OCI-LY3 (cell line): ENCODE measurements around the gene S100A10.

ENCODE experiments used
- H2AFZ ChIP-seq: fragments of 200-600, 300-600 bp; shearing (Covaris generic); 2 replicates; pipeline ENCODE4 v1.6.0; 2014; ENCODE audit warnings: antibody characterized with exemption, low read depth, low read length
- H3K27ac ChIP-seq: fragments of 200-600, 300-600 bp; sonication (generic); 2 replicates; pipeline ENCODE4 v1.5.1; 2014; ENCODE audit warnings: mild to moderate bottlenecking, low read length, moderate library complexity, mixed read lengths
- H3K27me3 ChIP-seq: fragments of 200-600, 300-600 bp; sonication (generic); 2 replicates; pipeline ENCODE4 v1.6.1; 2014; ENCODE audit warnings: low read depth, low read length, mixed read lengths
- H3K36me3 ChIP-seq: fragments of 200-600, 300-600 bp; sonication (generic); replicated peaks from 2 replicates; pipeline ENCODE3; 2014; ENCODE audit warnings: low read depth, low read length, mixed read lengths
- H3K4me1 ChIP-seq: fragments of 300-600, 200-600 bp; sonication (generic); 2 replicates; pipeline ENCODE4 v1.6.1; 2014; ENCODE audit warnings: low read length, mixed read lengths
- H3K4me2 ChIP-seq: fragments of 200-600, 300-600 bp; sonication (generic); 2 replicates; pipeline ENCODE4 v1.6.1; 2014; ENCODE audit warnings: low read length, mixed read lengths
- H3K4me3 ChIP-seq: fragments of 300-600, 200-600 bp; sonication (generic); 2 replicates; pipeline ENCODE4 v1.5.1; 2014; ENCODE audit warnings: antibody characterized with exemption, mild to moderate bottlenecking, low read length, moderate library complexity
- H3K79me2 ChIP-seq: fragments of 300-600, 200-600 bp; shearing (Covaris generic); 2 replicates; pipeline ENCODE4 v1.6.1; 2014; ENCODE audit warnings: mild to moderate bottlenecking, low read length, mixed read lengths
- H3K9ac ChIP-seq: fragments of 300-600, 200-600 bp; shearing (Covaris generic); 2 replicates; pipeline ENCODE4 v1.6.0; 2014; ENCODE audit warnings: mild to moderate bottlenecking, low read length, moderate library complexity
- H3K9me3 ChIP-seq: fragments of 200-600, 300-600 bp; shearing (Covaris generic); 2 replicates; pipeline ENCODE4 v1.6.1; 2014; ENCODE audit warnings: low read length, mixed read lengths; ENCODE audit not compliant: insufficient read depth
- H4K20me1 ChIP-seq: fragments of 200-600, 300-600 bp; sonication (generic); 2 replicates; pipeline ENCODE4 v1.6.1; 2016; ENCODE audit warnings: low read length, mixed read lengths; ENCODE audit not compliant: insufficient read depth
- EZH2phosphoT487 ChIP-seq: fragments of 200-600 bp; shearing (Covaris generic); IDR thresholded peaks from 2 replicates; pipeline ENCODE4 v1.6.1; 2018; ENCODE audit warnings: antibody characterized with exemption, mixed run types, low read depth
- TF ChIP-seq, protein P1 (sequence below): fragments of 200-600, 300-600 bp; sonication (generic); IDR thresholded peaks from 2 replicates; pipeline ENCODE4 v1.5.1; 2014; ENCODE audit warnings: antibody characterized with exemption, low read length, low read depth

Gene S100A10

DNA sequence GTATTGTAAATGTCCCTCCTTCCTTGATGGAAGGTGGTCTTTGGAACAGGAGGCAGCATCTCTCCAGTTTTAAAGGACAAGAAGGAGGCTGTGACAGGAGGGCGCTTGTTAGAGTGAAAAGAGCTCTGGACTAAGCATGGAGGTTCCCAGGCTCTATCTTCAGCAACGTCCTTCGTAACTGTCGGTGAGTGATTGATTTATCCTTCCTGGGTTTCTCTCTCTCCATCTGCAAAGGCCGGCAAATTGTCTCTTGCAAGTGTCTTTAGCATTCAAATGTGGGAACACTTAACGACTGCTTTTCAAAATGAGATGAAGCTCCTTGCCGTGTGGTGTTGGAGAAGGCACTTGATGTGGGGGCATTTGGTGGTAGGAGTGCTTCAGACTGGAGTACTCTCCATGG lies 27.9 kb upstream of the S100A10 start:
- H3K27me3 ChIP-seq: peaks cover 26% of the 10 kb centered on the region
- H4K20me1 ChIP-seq: no peaks in the 10 kb centered on the region
- no peak overlapping the region for H3K9ac ChIP-seq
- peaks cover 9% of the 10 kb centered on the region for H3K4me1 ChIP-seq
- no peak overlapping the region for H3K4me2 ChIP-seq
- H2AFZ ChIP-seq: no peak overlapping the region
- no peaks in the 10 kb centered on the region for H3K9me3 ChIP-seq
- H3K4me3 ChIP-seq: no peak overlapping the region
- H3K27ac ChIP-seq: no peak overlapping the region
- H3K79me2 ChIP-seq: no peaks in the 10 kb centered on the region
- no peaks in the 10 kb centered on the region for H3K36me3 ChIP-seq
- TF ChIP-seq, protein P1, sequence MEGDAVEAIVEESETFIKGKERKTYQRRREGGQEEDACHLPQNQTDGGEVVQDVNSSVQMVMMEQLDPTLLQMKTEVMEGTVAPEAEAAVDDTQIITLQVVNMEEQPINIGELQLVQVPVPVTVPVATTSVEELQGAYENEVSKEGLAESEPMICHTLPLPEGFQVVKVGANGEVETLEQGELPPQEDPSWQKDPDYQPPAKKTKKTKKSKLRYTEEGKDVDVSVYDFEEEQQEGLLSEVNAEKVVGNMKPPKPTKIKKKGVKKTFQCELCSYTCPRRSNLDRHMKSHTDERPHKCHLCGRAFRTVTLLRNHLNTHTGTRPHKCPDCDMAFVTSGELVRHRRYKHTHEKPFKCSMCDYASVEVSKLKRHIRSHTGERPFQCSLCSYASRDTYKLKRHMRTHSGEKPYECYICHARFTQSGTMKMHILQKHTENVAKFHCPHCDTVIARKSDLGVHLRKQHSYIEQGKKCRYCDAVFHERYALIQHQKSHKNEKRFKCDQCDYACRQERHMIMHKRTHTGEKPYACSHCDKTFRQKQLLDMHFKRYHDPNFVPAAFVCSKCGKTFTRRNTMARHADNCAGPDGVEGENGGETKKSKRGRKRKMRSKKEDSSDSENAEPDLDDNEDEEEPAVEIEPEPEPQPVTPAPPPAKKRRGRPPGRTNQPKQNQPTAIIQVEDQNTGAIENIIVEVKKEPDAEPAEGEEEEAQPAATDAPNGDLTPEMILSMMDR: no peak
- no peak for TF ChIP-seq EZH2phosphoT487

DNA sequence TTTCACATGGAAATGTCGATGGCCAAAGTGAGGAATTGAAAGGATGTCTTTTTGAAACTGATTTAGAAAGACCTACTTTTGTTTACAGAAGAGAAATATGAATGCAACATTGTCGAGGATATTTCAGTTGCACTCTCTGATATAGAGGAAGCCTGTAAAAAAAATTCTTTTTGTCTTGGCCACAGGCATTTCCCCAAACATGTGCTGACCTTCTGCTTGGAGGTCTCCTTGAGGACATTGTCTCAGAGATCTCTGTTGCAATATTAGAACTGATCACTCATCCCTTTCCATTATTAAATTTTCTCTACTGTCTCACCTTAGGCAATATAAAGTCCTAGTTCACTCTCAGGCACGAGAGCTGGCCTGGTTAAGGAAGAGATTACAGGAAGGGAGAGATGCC lies 27.2 kb upstream of the S100A10 start:
- Histone ChIP-seq H3K4me3 (no peak overlapping the region), H3K9ac (no peak overlapping the region), H3K4me1 (peaks cover 9% of the 10 kb centered on the region), H3K27me3 (peaks cover 30% of the 10 kb centered on the region), H3K79me2 (no peaks in the 10 kb centered on the region), H4K20me1 (no peaks in the 10 kb centered on the region), H3K4me2 (no peak overlapping the region), H3K9me3 (no peaks in the 10 kb centered on the region), H3K36me3 (no peaks in the 10 kb centered on the region), H2AFZ (no peak overlapping the region), H3K27ac (no peak overlapping the region)
- TF ChIP-seq, protein P1: no peak
- TF ChIP-seq EZH2phosphoT487: no peak

DNA sequence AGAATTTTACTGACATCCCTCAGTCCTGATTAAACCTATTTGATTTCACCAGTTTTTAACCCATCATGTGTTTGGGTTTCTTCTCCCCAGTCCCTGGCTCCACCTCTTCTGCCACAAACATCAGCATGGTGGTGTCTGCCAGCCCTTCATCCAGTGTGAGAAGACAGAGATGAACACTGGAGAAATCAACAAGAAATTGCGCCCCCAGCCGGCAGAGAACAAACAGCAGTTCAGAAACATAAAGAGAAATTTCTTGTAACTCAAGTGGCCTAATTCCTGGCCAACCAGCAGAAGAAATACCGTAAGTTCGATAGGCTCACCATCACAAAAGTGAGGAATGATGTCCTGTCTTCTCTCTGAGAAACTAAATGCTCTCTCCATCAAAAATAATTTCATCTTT lies 24.9 kb upstream of the S100A10 start:
- no peak overlapping the region for H3K4me2 ChIP-seq
- H3K9ac ChIP-seq: no peak overlapping the region
- peaks cover 37% of the 10 kb centered on the region for H3K27me3 ChIP-seq
- no peaks in the 10 kb centered on the region for H3K79me2 ChIP-seq
- H3K36me3 ChIP-seq: no peaks in the 10 kb centered on the region
- H3K4me3 ChIP-seq: no peak overlapping the region
- no peak overlapping the region for H3K27ac ChIP-seq
- TF ChIP-seq, protein P1: peak; percentile 61
- TF ChIP-seq EZH2phosphoT487: no peak
- no peak overlapping the region for H2AFZ ChIP-seq
- H3K9me3 ChIP-seq: no peaks in the 10 kb centered on the region
- H3K4me1 ChIP-seq: no peaks in the 10 kb centered on the region
- H4K20me1 ChIP-seq: no peaks in the 10 kb centered on the region

DNA sequence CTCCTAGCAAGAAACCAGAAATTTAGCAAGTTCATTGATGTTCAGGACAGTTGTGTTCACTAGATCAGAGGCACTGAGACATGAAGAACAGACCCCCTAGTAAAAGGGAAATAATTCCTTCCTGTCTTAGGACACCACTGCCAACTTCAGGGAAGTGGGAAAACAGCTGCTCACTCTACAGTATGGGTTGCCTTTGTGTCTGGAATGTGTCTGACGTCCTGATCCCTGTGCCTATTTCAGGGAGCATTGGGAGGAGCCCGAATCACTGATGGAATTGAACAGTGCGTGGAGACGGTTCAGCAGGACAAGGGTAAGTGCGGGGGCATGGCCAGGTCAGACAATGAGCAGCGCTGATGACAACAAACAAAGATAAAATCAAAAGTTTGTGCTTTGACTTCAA lies 22.1 kb upstream of the S100A10 start:
- Histone ChIP-seq H3K79me2 (no peaks in the 10 kb centered on the region), H2AFZ (no peak overlapping the region), H3K9me3 (no peaks in the 10 kb centered on the region), H4K20me1 (no peaks in the 10 kb centered on the region), H3K4me2 (no peak overlapping the region), H3K27me3 (peaks cover 33% of the 10 kb centered on the region), H3K4me3 (no peak overlapping the region), H3K9ac (no peak overlapping the region), H3K4me1 (peaks cover 6% of the 10 kb centered on the region; the same call in 1 of the 2 replicates), H3K36me3 (no peaks in the 10 kb centered on the region), H3K27ac (no peak overlapping the region)
- no peak for TF ChIP-seq EZH2phosphoT487

DNA sequence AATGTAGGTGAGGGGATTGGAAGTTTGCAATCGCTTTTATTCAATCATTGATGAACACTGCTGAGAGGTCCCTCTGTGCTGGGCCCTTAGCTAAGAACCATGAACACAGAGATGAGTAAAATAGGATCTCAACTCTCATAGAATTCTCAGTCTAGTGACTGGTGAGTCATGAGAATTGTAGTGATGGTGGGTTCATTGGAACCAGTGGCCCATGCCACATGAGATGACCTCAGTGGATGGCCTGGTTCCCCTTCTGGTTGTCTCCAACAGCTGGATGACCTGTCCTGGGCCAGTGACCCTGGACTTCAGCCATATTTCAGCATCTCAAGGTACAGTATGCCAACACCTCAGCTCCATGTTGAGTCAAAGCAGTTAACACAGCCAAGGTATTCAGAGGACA lies 21.3 kb upstream of the S100A10 start:
- Histone ChIP-seq H3K79me2 (no peaks in the 10 kb centered on the region), H3K9me3 (no peaks in the 10 kb centered on the region), H3K36me3 (no peaks in the 10 kb centered on the region), H3K4me1 (peaks cover 6% of the 10 kb centered on the region; the same call in 1 of the 2 replicates), H3K27ac (no peak overlapping the region), H2AFZ (no peak overlapping the region), H3K9ac (no peak overlapping the region), H4K20me1 (no peaks in the 10 kb centered on the region), H3K27me3 (peaks cover 33% of the 10 kb centered on the region), H3K4me2 (no peak overlapping the region), H3K4me3 (no peak overlapping the region)
- TF ChIP-seq, protein P1: no peak
- no peak for TF ChIP-seq EZH2phosphoT487
